SU-DHL-6 (cell line): Measurements from ENCODE around the gene PRADC1.

Experiments used
- H2AFZ ChIP-seq: fragments of 200-600 bp; sonication (generic); 2 replicates; pipeline ENCODE4 v1.6.1; 2014; ENCODE audit warnings: low read depth, mild to moderate bottlenecking, moderate library complexity, mixed read lengths, antibody characterized with exemption, low read length; ENCODE audit not compliant: severe bottlenecking
- H3F3A ChIP-seq: fragments of 200-600 bp; shearing (Covaris generic); 2 replicates; pipeline ENCODE4 v1.6.0; 2016; ENCODE audit warnings: antibody characterized with exemption, mild to moderate bottlenecking; ENCODE audit not compliant: insufficient read depth
- H3K27ac ChIP-seq: fragments of 200-600 bp; sonication (generic); 2 replicates; pipeline ENCODE4 v1.5.1; 2016; ENCODE audit warnings: low read depth, mild to moderate bottlenecking, low read length, moderate library complexity, mixed read lengths
- H3K27me3 ChIP-seq: fragments of 200-600 bp; sonication (generic), shearing (Covaris generic); 2 replicates; pipeline ENCODE4 v1.6.0; 2014; ENCODE audit warnings: mild to moderate bottlenecking, low read length
- H3K36me3 ChIP-seq: fragments of 200-600 bp; sonication (generic); 2 replicates; pipeline ENCODE4 v1.6.1; 2014; ENCODE audit warnings: mild to moderate bottlenecking, low read length, mixed read lengths
- H3K4me2 ChIP-seq: fragments of 300-600, 200-600 bp; shearing (Covaris generic), sonication (generic); 2 replicates; pipeline ENCODE4 v1.6.0; 2014; ENCODE audit warnings: low read length, low read depth, mild to moderate bottlenecking; ENCODE audit not compliant: poor library complexity, severe bottlenecking
- H3K4me3 ChIP-seq: fragments of 200-600 bp; sonication (generic); 2 replicates; pipeline ENCODE4 v1.5.1; 2014; ENCODE audit warnings: antibody characterized with exemption, low read length, mild to moderate bottlenecking, mixed read lengths; ENCODE audit not compliant: insufficient read depth, poor library complexity, severe bottlenecking
- H3K79me2 ChIP-seq: fragments of 200-600 bp; sonication (generic); 2 replicates; pipeline ENCODE4 v1.6.1; 2014; ENCODE audit warnings: mild to moderate bottlenecking, low read length, moderate library complexity; ENCODE audit not compliant: insufficient read depth
- H3K9ac ChIP-seq: fragments of 200-600 bp; sonication (generic); 2 replicates; pipeline ENCODE4 v1.7.0; 2014; ENCODE audit warnings: mild to moderate bottlenecking, low read length
- H3K9me2 ChIP-seq: fragments of 200-600 bp; sonication (generic); replicated peaks from 2 replicates; pipeline ENCODE4 v1.6.1; 2014; ENCODE audit warnings: low read length; ENCODE audit not compliant: insufficient read depth
- H3K9me3 ChIP-seq: fragments of 200-600 bp; sonication (generic); 2 replicates; pipeline ENCODE4 v1.6.1; 2014; ENCODE audit warnings: low read length, mixed read lengths; ENCODE audit not compliant: insufficient read depth
- H4K20me1 ChIP-seq: fragments of 200-600 bp; sonication (generic); 2 replicates; pipeline ENCODE4 v1.6.1; 2014; ENCODE audit warnings: low read depth, mild to moderate bottlenecking, antibody characterized with exemption, low read length, moderate library complexity, mixed read lengths
- EZH2phosphoT487 ChIP-seq: fragments of 200-600 bp; sonication (generic), shearing (Covaris generic); conservative IDR thresholded peaks from 2 replicates; pipeline ENCODE4 v1.6.1; 2018; ENCODE audit warnings: mild to moderate bottlenecking, antibody characterized with exemption, low read length, moderate library complexity, mixed read lengths
- TF ChIP-seq, protein P1 (sequence below): fragments of 200-600 bp; sonication (generic); IDR thresholded peaks from one replicate; pipeline ENCODE4 v1.5.1; 2017; ENCODE audit warnings: antibody characterized with exemption, mild to moderate bottlenecking, low read length, moderate library complexity; ENCODE audit not compliant: insufficient read depth, poor library complexity, severe bottlenecking

The PRADC1 gene

DNA sequence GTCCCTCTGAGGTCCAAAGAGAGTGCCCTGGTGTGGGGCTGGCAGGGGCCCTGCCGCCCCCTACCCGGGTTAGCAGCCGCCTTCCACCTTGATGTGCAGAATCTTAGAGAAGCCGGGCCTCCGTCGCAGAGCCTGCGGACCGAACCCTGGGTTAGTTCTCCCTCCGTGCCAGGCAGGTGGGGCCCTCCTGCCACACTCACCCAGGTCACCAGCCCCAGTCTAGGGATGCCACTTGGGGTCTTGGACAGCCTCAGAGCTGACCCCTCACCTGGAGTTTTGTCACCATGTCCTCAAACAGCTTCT is 25.8 kb upstream of the PRADC1 start:
- Histone ChIP-seq H3K9ac (no peak overlapping the region), H4K20me1 (no peaks in the 10 kb centered on the region), H3K9me2 (no peaks in the 10 kb centered on the region), H3K4me3 (no peak overlapping the region), H3K4me2 (no peak overlapping the region), H3K36me3 (no peaks in the 10 kb centered on the region), H3K27ac (no peak overlapping the region), H3K79me2 (no peaks in the 10 kb centered on the region), H3K9me3 (no peaks in the 10 kb centered on the region), H3F3A (peaks cover 8% of the 10 kb centered on the region; the same call in 1 of the 2 replicates), H3K27me3 (no peaks in the 10 kb centered on the region), H2AFZ (no peak overlapping the region)
- TF ChIP-seq, protein P1, sequence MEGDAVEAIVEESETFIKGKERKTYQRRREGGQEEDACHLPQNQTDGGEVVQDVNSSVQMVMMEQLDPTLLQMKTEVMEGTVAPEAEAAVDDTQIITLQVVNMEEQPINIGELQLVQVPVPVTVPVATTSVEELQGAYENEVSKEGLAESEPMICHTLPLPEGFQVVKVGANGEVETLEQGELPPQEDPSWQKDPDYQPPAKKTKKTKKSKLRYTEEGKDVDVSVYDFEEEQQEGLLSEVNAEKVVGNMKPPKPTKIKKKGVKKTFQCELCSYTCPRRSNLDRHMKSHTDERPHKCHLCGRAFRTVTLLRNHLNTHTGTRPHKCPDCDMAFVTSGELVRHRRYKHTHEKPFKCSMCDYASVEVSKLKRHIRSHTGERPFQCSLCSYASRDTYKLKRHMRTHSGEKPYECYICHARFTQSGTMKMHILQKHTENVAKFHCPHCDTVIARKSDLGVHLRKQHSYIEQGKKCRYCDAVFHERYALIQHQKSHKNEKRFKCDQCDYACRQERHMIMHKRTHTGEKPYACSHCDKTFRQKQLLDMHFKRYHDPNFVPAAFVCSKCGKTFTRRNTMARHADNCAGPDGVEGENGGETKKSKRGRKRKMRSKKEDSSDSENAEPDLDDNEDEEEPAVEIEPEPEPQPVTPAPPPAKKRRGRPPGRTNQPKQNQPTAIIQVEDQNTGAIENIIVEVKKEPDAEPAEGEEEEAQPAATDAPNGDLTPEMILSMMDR: no peak
- no peak for TF ChIP-seq EZH2phosphoT487

DNA sequence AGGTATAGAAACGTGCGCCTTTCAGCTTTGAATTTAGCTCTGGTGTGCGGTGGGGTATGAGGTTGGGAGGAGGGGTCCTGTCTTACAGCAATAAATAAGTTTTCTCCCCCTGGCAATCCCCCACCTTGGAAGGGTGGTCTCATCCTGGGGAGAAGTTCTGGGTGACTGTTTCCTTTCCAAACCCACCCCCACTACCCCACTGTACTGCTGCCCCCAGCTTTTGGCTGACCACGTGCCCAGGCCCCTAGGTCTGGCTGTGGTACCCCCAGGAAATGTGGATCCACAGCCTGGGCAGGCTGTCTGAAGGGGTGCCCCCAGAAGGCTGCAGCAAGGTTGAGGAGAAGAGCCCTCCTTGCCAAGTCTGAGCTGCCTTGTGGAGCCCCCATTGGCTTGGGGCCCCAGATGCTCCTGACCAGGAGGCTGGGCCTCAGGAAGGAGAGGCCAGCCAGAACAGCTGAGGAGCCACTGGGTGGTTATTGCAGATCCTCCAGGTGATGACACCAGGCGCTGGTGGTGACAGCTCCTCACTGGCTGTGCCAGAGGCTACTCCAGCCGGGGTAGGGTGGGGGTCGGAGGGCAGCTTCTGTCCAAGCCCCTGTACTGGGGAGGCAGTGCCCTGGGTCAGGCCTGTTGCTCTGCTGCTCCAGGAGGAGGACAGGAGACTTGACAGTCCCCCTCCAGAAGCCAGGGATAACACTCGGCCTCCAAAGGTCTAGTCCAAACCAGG is 25.3 kb upstream of the PRADC1 start:
- no peaks in the 10 kb centered on the region for H3K79me2 ChIP-seq
- H3K4me2 ChIP-seq: no peak overlapping the region
- H3K27me3 ChIP-seq: no peaks in the 10 kb centered on the region
- H3K4me3 ChIP-seq: no peak overlapping the region
- H3K9ac ChIP-seq: no peak overlapping the region
- no peaks in the 10 kb centered on the region for H3K9me2 ChIP-seq
- H4K20me1 ChIP-seq: no peaks in the 10 kb centered on the region
- no peak overlapping the region for H3K27ac ChIP-seq
- peaks cover 13% of the 10 kb centered on the region for H3F3A ChIP-seq
- H3K9me3 ChIP-seq: no peaks in the 10 kb centered on the region
- H3K36me3 ChIP-seq: no peaks in the 10 kb centered on the region
- no peak overlapping the region for H2AFZ ChIP-seq
- TF ChIP-seq, protein P1: no peak
- no peak for TF ChIP-seq EZH2phosphoT487

DNA sequence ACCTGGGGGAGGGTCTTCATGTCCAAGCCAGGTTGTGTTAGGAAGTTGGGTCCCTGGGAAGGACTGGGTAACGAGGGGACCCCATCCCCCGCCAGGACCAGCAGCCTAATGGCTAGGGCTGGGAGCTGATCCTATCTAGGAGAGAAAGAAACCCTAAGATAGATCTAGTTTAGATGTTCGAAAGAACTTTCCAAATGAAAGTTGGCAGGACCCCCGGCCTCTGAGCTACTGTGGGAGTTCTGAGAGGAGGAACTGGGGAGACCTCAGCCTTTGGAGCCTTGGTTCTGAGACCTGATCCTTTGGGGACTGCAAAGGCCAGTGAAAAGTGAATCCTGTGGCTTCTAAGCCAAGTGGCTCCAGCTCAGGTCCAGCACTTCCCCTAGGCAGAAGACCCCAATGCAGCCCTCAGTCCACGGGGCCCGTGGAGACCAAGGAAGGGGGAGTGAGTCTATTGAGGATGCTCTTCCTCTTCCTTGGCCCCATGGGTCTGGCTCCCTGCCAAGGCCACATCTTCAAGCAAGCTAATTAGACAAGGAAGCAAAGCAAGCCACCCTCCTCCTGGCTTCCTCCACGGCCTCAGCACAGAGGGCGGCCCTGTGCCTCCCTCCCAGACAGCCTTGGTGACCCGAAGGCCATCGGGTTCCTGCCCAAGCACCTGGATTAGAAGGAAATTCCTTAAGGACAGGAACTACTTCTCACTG is 24.5 kb upstream of the PRADC1 start:
- H3K36me3 ChIP-seq: no peaks in the 10 kb centered on the region; the same call in 1 of the 2 replicates
- no peaks in the 10 kb centered on the region for H3K79me2 ChIP-seq
- H3F3A ChIP-seq: peaks cover 20% of the 10 kb centered on the region
- no peak overlapping the region for H3K27ac ChIP-seq
- no peak overlapping the region for H2AFZ ChIP-seq
- no peak overlapping the region for H3K9ac ChIP-seq
- H3K9me2 ChIP-seq: no peaks in the 10 kb centered on the region
- TF ChIP-seq, protein P1: no peak
- TF ChIP-seq EZH2phosphoT487: no peak
- no peaks in the 10 kb centered on the region for H3K9me3 ChIP-seq
- H3K27me3 ChIP-seq: no peaks in the 10 kb centered on the region
- no peak overlapping the region for H3K4me3 ChIP-seq
- no peak overlapping the region for H3K4me2 ChIP-seq
- H4K20me1 ChIP-seq: no peaks in the 10 kb centered on the region; the same call in 1 of the 2 replicates
